Activated T-helper 17 cell treated with anti-CD3 and anti-CD28 coated beads, Interleukin-2, amount 50 U/mL, for 72 hours (primary cell): ENCODE data around the gene FGL2. TPM values are rescaled to one million over a fixed set of nuclear protein-coding genes. Genes with fewer than 3 reads are reported as not detected.
"Not testable (repeated sequence)": the region's sequence is repeated elsewhere in the genome, so short reads cannot be mapped to it uniquely, and the experiment has no call there.

ENCODE experiments used
- ATAC-seq: fragments of 150-1000 bp; cut with Tn5 transposase; replicated peaks from 2 replicates; pipeline ENCODE4 v1.10.0; 2021; ENCODE audit warnings: mild to moderate bottlenecking, moderate library complexity
- H3K27ac Mint-ChIP-seq: one replicate; pipeline ENCODE4 v1.8.0; 2022; ENCODE audit warnings: mixed read lengths
- H3K27me3 Mint-ChIP-seq: one replicate; pipeline ENCODE4 v1.8.0; 2022; ENCODE audit warnings: mixed read lengths
- H3K36me3 Mint-ChIP-seq: one replicate; pipeline ENCODE4 v1.8.0; 2022; ENCODE audit warnings: low read depth, mild to moderate bottlenecking, mixed read lengths
- H3K4me1 Mint-ChIP-seq: one replicate; pipeline ENCODE4 v1.8.0; 2022; ENCODE audit warnings: mixed read lengths
- H3K4me3 Mint-ChIP-seq: one replicate; pipeline ENCODE4 v1.8.0; 2022; ENCODE audit warnings: mild to moderate bottlenecking, mixed read lengths
- H3K9me3 Mint-ChIP-seq: one replicate; pipeline ENCODE4 v1.8.0; 2022; ENCODE audit warnings: mixed read lengths
- total RNA-seq, 2 donors: library from RNA; stranded (reverse); gene quantifications; one replicate each; pipeline ENCODE4 v1.2.3, GENCODE V29; 2022

The FGL2 gene
- total RNA-seq, 2 donors from 2014 or later, result 0.16 to 0.56 TPM

GRCh38 chr7:77154917-77155464 is 44.6 kb downstream of the FGL2 start:
- not testable (repeated sequence) for H3K9me3 Mint-ChIP-seq, H3K4me1 Mint-ChIP-seq, H3K4me3 Mint-ChIP-seq, H3K36me3 Mint-ChIP-seq, H3K27me3 Mint-ChIP-seq
- ATAC-seq, result peak; percentile 20
- peak overlapping the region; percentile 83 for H3K27ac Mint-ChIP-seq

DNA sequence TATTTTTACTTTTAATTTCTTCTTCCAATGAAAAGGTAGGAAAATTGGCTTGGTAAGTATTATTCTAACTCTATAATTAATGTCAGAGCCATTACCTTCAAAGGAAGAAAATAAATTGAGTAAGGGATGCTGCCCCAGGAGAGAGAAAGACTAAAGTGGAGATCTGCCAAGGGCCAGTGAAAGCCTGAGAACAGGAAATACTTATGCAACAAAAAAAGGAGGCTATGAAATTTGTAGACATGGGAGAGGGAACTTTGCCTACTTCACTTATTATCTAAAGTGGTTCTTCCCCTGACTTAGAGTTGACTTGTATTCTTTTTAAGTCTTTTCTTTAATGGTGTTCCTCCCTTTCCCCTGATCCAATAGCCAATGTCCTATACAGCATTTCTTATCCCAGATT is 47.4 kb downstream of the FGL2 start:
- H3K27ac Mint-ChIP-seq, ATAC-seq, H3K4me3 Mint-ChIP-seq, H3K27me3 Mint-ChIP-seq, H3K4me1 Mint-ChIP-seq, H3K36me3 Mint-ChIP-seq, H3K9me3 Mint-ChIP-seq: not testable (repeated sequence)

Other genes with a start within 250 kb of the FGL2 start
- not detected for gene SPDYE17, start 167.5 kb downstream of the FGL2 start, total RNA-seq
- not detected for gene SPDYE18, start 137.3 kb downstream of the FGL2 start, total RNA-seq
- 1 to 10 TPM; 3.3 to 6.6 TPM for gene CCDC146, start 77.2 kb downstream of the FGL2 start, total RNA-seq
- gene GSAP, start 216.5 kb upstream of the FGL2 start, total RNA-seq, result 1 to 10 TPM; 1.1 to 2.9 TPM